HG02981 (cell line): Measurements from ENCODE around the gene ACTN4.
"Not testable (repeated sequence)": the region's sequence is repeated elsewhere in the genome, so short reads cannot be mapped to it uniquely, and the experiment has no call there.

Experiments
- ATAC-seq: cut with Tn5 transposase; IDR thresholded peaks from one replicate; pipeline ENCODE4 v1.9.1; 2021; ENCODE audit warnings: mild to moderate bottlenecking, moderate library complexity; ENCODE audit not compliant: unreplicated experiment

Gene ACTN4

DNA sequence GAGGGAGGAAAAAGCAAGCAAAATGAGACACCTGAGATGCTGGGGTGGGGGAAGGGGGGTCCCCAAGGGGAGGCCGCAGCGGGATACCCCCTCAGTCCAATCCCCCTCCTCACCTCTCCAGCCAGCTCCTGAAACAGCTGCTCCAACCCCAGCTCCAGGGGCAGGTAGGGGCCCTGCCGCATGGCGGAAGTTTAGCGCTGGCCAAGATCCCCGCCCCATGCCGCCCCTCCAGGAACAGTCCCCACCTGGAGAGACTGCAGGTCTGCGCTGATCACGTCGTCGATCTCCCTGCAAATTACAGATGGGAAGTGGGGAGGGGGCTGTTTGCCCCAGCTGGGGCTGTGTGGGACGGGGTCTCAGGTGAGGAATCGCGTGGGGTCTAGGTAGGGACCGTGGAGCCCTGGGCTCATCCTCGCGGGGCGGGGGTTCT, 87.8 kb downstream of the ACTN4 start:
- ATAC-seq = no peak

DNA sequence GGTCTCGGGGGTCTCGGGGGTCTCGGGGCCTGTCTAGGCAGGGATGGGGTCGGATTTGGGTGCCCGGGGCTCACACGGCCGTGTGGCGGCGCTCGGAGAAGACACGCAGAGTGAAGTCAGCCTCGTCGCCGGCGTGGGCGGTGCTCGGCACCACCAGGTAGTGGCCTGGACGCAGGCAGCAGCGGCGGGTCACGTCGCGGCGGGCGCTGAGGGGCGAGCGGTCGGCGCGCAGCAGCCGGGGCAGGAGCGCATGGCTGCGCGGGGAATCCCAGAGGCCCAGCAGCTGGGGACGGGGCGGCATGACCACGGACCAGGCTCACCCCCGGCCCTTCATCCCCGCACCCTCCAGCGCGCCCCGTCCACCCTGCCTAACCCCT, 88.6 kb downstream of the ACTN4 start:
- no peak for ATAC-seq

DNA sequence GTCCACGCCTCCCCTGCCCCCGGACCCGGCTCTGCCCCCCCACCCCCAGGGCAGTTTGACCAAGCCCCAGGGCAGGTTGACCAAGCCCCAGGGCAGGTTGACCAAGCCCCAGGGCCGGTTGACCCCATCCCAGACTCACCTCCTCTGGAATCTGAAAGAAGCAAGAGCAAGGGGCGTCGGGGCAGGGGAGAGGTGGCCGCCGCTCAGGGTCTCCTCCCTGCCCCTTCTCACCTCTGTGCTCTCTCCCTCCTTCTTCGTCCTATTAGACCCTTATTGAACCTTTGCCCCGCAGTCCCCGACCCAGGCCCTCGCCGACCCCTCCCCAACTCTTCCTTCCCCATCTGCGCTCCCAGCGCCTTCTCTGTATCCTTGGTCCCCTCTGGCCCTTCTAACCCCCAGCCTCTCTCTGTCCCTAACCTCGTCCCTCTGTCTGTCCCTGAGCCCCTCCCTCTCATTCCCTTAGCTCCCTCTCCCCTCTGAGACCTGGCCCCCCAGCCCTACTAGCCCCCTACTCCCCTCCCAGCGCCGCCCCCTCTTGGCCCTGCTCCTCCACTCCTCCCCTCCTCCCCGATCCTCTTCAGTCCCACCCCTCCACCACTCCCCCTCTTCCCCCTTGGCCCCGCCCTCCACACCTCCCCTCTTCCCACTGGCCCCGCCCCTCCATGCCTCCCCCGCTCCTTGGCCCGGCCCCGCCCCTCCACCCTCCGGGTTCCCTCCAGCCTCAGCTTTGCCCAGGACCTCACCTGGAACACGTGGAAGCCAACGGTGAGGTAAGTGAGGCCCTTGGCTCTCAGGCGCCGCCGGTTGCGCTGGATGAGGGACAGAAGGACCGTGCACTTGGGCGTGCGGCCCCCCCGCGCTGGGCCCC, 89.2 kb downstream of the ACTN4 start:
- no peak for ATAC-seq

DNA sequence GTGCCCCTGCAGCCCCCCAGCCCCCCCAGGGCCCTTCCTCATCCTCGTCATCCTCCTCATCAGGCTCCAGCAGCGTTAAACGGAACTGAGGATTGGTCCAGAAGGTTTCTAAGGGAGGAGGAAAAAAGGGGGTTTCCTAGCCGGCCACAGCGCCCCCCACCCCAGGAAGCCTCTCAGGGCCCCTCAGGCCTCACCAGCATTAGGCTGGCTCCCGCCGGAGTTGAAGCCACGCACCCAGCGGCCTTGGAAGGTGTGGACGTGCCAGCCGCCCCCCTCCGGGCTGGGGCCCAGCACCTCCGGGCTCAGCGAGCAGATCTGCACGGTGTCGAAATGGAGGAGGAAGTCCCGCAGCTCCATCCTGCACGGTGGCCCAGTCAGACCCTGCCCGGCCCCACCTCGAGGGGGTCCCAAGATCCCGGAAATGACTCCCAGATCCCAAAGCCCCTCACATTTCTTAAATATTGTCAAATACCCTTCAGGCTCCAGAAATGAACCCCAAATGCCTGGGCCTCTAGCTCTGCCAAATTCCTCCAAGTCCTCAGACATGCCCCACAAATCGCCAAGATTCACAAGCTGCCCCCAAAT, 89.9 kb downstream of the ACTN4 start:
- no peak for ATAC-seq

DNA sequence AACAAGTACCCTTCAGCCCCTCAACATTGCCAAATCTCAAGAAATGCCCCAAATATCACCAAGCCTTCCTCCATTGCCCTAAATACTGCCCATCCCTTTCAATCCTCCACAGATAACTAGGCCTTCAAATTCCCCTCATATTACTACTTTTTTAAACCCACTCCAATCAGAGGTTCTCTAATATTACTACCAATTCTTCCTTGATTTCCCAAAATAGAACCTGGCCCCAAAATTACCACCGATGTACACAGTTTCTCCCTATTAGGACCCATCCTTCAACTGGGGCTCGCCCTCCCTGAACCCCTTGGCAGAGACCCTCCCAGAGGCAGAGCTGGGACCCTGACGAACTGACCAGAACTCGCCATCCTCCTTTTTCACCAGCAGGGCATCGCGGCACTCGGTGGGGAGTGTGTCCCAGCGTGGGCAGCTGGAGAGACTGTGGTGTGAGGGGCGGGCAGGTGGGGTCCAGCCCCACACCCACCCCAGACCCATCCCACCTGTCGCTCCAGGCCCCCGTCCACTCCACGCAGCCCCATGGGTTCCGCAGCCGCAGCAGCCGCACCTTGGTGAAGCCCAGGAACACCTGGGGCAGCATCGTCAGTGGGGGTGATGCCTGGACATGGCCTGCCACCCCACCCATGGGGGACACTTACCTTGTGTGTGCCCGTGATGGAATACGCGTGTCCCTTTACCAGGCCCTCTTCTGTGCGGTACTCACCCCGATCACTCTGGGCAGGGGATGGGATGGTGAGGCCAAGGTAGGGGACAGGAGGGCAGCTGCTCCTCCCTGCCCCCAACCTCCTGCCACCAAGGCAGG, 90.7 kb downstream of the ACTN4 start:
- ATAC-seq = no peak

DNA sequence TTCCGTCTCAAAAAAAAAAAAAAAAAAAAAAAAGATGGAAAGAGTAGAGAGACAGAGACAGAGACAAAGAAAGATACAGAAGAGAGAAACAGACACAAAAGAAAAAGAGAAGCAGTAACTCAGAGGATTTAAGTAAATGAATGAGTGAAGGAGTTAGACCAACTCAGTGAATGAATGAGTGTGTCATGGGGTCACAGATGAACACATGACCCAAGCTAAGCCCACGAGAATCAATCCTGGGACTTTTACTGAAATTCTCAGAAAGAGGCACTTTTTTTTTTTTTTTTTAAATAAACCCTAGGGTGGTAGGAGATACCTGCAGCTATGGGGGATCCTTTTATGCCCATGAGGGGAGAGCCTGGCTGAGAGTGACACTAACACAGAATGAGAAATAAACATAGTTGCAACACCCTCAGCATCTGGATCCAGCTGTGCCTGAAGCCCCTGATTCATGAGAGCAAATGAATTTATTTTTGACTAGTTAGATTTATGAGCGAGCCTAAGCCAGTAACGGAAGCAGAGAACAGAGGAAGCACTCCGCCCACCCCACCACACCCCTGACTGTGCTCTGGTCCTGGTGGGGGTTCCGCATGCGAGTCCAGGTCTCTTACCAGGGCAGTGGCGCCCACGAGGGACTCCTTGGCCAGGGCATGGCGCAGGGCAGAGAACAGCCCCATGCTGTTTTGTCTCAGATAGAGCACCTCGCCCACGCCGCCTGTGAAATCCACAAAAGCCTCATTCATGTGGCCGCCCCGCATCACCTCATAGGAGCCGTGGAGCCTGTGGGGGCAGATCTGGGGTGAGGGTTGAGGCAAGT, 92.2 kb downstream of the ACTN4 start:
- no peak for ATAC-seq

GRCh38 chr19:38740257-38740592, 92.8 kb downstream of the ACTN4 start:
- ATAC-seq = no peak

DNA sequence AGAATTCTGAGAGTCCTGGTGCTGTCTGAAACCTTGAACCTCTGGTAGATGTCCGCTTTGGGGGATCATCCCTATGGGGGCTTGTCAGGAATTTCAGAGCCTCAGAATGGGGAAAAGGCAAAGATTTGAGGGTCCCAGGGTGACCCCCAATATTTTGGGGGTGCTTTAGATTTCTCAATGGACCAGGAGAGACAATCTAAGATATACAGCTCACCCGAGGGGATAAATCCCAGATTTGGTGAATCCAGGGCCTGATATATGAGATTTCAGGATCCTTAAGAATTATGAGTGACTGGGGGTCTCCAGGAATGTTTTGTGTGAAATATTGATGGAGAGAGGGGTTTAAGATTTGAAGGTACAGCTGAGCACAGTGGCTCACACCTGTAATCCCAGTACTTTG, 93.5 kb downstream of the ACTN4 start:
- no peak for ATAC-seq

- no peak for ATAC-seq
These were observed 94.2 kb downstream of the ACTN4 start for GRCh38 chr19:38741670-38742069.

GRCh38 chr19:38742296-38742695, 94.8 kb downstream of the ACTN4 start:
- no peak for ATAC-seq

DNA sequence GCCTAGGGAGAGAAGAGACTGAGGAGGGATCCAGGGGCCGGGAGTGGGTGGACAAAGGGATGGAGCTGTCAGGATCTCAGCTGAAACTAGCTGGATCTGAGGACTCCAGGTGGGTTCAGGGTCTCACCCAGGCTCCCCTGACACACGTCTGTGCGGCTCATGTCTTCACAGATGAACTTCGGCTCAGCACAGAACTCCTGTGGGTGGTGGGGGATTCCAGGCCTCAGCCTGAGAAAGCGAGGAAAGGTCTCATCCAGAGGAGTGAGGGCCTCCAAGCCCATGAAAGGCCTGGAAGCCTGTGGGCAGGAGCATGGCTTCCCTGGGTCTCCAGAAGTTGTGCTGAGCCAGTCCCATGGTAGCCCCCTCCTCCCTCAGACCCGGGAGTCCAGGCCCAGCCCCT, 95.5 kb downstream of the ACTN4 start:
- no peak for ATAC-seq

GRCh38 chr19:38743394-38744297, 96.2 kb downstream of the ACTN4 start:
- no peak for ATAC-seq

DNA sequence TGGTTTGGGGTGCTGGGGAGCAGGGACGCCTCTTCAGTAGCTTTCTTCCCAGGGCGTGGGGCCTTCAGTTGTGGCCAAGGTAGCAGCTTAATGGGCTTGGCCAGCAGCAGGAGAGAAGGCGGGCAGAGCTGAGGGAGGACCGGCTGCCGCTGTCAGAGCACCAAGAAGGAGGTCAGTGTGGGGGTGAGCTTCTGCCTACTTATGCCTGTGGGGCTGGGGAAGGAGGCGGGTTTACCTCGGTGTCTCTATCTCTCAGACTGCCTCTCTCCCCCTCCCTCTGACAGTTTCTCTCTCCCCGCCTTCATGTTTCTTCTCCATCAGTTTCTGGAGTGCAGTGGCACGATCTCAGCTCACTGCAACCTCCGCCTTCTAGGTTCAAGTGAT, 96.8 kb downstream of the ACTN4 start, which contains the start of gene CAPN12:
Gene CAPN12 (minus strand): TSS at position 177 of the 384 bp plus-strand sequence. CDS start 309 bp downstream, outside the sequence.
- no peak for ATAC-seq

- no peak for ATAC-seq
These were observed 97.4 kb downstream of the ACTN4 start for GRCh38 chr19:38744874-38745273.

- ATAC-seq = no peak
These were observed 97.9 kb downstream of the ACTN4 start for GRCh38 chr19:38745316-38745715.

DNA sequence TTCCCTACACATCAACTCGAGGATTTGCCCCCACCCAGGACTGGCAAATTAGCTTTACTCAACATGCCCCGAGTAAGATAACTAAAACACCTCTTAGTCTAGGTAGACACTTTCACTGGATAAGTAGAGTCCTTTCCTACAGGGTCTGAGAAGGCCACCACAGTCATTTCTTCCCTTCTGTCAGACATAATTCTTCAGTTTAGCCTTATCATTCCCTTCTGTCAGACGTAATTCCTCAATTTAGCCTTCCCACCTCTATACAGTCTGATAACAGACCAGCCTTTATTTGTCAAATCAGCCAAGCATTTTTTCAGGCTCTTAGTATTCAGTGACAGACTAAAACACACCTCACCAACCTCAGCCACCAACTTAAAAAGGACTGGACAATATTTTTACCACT, 106.3 kb downstream of the ACTN4 start:
- not testable (repeated sequence) for ATAC-seq

DNA sequence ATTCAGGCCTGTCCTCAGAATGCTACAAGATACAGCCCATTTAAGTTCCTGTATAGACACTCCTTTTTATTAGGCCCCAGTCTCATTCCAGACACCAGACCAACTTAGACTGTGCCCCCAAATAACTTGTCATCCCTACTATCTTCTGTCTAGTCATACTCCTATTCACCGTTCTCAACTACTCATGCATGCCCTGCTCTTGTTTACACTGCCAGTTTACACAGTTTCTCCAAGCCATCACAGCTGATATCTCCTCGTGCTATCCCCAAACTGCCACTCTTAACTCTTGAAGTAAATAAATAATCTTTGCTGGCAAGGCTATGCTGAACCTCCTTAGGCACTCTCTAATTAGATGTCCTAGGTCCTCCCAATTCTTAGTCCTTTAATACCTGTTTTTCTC, 106.7 kb downstream of the ACTN4 start:
- ATAC-seq = not testable (repeated sequence)

DNA sequence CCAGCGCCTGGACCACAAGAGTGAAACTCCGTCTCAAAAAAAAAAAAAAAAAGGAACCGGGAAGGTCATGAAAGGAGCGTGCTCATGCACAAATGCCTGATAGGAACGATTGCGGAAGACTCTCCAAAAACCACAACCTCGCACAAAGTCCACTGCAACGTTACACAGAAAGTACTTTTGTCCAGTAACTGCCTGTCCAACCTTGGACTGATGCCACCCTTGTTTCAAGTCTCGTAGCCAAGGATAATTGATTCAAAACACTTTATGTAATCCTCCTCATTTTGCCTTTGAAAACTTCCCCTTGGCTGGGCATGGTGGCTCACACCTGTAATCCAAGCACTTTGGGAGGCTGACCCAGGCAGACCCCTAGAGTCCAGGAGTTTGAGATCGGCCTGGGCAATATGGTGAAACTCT, 112.1 kb downstream of the ACTN4 start:
- no peak for ATAC-seq

GRCh38 chr19:38760805-38761517, 113.5 kb downstream of the ACTN4 start:
- not testable (repeated sequence) for ATAC-seq
